ENCODE results near the gene PDS5A. TPM values are rescaled to one million over a fixed set of nuclear protein-coding genes. Genes with fewer than 3 reads are reported as not detected.
"Not testable (repeated sequence)": the region's sequence is repeated elsewhere in the genome, so short reads cannot be mapped to it uniquely, and the experiment has no call there.

PDS5A gene
- total and polyA plus RNA-seq, 2 donors (not counting 3 experiments of a cell fraction or from before 2014, with no cell fraction given) = 17.5 to 80.8 TPM

- intact Hi-C loops (cut with micrococcal nuclease) (no loop called here), dilution Hi-C loops (cut with MboI; ENCODE audit: extremely low pct_ligation_motif_present, low sequenced_read_pairs) (no loop called here)
- no peaks in the 10 kb centered on the region for H4K20me1 ChIP-seq (replicated peaks; ENCODE audit: control insufficient read depth, extremely low read depth, insufficient read depth, low read length)
- H3K27ac ChIP-seq (ENCODE audit: insufficient read depth, low read depth, low read length) = no peak overlapping the region
- ChIA-PET POLR2A (no interaction called here), CTCF (no interaction called here)
- FAIRE-seq (no peak), DNase-seq (ENCODE audit: low read depth, low spot score) (no peak)
- no peaks in the 10 kb centered on the region for H3K27me3 ChIP-seq (ENCODE audit: control insufficient read depth in 2 of 2, insufficient read depth in 2 of 2, low read length in 2 of 2)
- no peak for TF ChIP-seq CTCF (IDR thresholded peaks at IDR 0.05; ENCODE audit: extremely low read depth in 1 of 2, insufficient read depth in 1 of 2, low read depth in 1 of 2, low read length in 2 of 2)
- TF ChIP-seq JUN (IDR thresholded peaks at IDR 0.05; ENCODE audit: borderline replicate concordance, insufficient read depth, insufficient read length, low read depth) = no peak
- TF ChIP-seq POLR2A (IDR thresholded peaks at IDR 0.05; ENCODE audit: low read depth, low read length) = no peak
- no peak for TF ChIP-seq FOS (IDR thresholded peaks at IDR 0.05; ENCODE audit: borderline replicate concordance, insufficient read depth, low read length)
- no peak for TF ChIP-seq GATA2 (IDR thresholded peaks at IDR 0.05; ENCODE audit: insufficient read depth, insufficient read length, low read depth, low read length)
- TF ChIP-seq POLR2AphosphoS5 (IDR thresholded peaks at IDR 0.05; ENCODE audit: insufficient read depth, low read depth, low read length) = no peak
- TF ChIP-seq MYC (IDR thresholded peaks at IDR 0.05; ENCODE audit: low read depth, low read length) = no peak
- no peak for TF ChIP-seq EZH2 (IDR thresholded peaks at IDR 0.05; ENCODE audit: borderline replicate concordance, low read depth, low read length, severe bottlenecking)
- TF ChIP-seq MAX (IDR thresholded peaks at IDR 0.05; ENCODE audit: insufficient read depth, insufficient read length) = no peak
- no peaks in the 10 kb centered on the region for H3K9me1 ChIP-seq (replicated peaks; ENCODE audit: control insufficient read depth, extremely low read depth, insufficient read depth, low read length)
- H3K9ac ChIP-seq (replicated peaks; ENCODE audit: extremely low read depth, insufficient read depth, low read length) = no peak overlapping the region
- H3K79me2 ChIP-seq (ENCODE audit: control insufficient read depth, insufficient read depth, low read length) = no peaks in the 10 kb centered on the region
- no TSS peak for BruUV-seq (replicated peaks)
- H3K4me2 ChIP-seq (ENCODE audit: insufficient read depth, low read length) = no peak overlapping the region
- no peak overlapping the region for H3K4me3 ChIP-seq (replicated peaks in 1 of 3; ENCODE audit: insufficient read depth in 1 of 3, low read depth in 1 of 3, low read length in 3 of 3)
- no peaks in the 10 kb centered on the region for H3K36me3 ChIP-seq (ENCODE audit: control insufficient read depth in 2 of 2, extremely low read depth in 1 of 2, insufficient read depth in 2 of 2, low read length in 2 of 2)
- H3K9me3 ChIP-seq (replicated peaks; ENCODE audit: control insufficient read depth, insufficient read depth, low read length) = no peaks in the 10 kb centered on the region
- H3K4me1 ChIP-seq (ENCODE audit: control insufficient read depth, extremely low read depth, insufficient read depth, low read length) = no peaks in the 10 kb centered on the region
- no peak overlapping the region for H2AFZ ChIP-seq (ENCODE audit: low read depth, low read length)
Observed at GRCh38 chr4:39802005-39802404, 175.7 kb downstream of the PDS5A start.

- H3K9ac ChIP-seq (replicated peaks; ENCODE audit: extremely low read depth, insufficient read depth, low read length); BruUV-seq (replicated peaks); DNase-seq (ENCODE audit: low read depth, low spot score); dilution Hi-C loops (cut with MboI; ENCODE audit: extremely low pct_ligation_motif_present, low sequenced_read_pairs); H3K27me3 ChIP-seq (ENCODE audit: control insufficient read depth in 2 of 2, insufficient read depth in 2 of 2, low read length in 2 of 2); H4K20me1 ChIP-seq (replicated peaks; ENCODE audit: control insufficient read depth, extremely low read depth, insufficient read depth, low read length); H3K9me1 ChIP-seq (replicated peaks; ENCODE audit: control insufficient read depth, extremely low read depth, insufficient read depth, low read length); H3K79me2 ChIP-seq (ENCODE audit: control insufficient read depth, insufficient read depth, low read length); H3K27ac ChIP-seq (ENCODE audit: insufficient read depth, low read depth, low read length); CTCF ChIA-PET; H3K36me3 ChIP-seq (ENCODE audit: control insufficient read depth in 2 of 2, extremely low read depth in 1 of 2, insufficient read depth in 2 of 2, low read length in 2 of 2); H3K9me3 ChIP-seq (replicated peaks; ENCODE audit: control insufficient read depth, insufficient read depth, low read length); H3K4me3 ChIP-seq (replicated peaks in 1 of 3; ENCODE audit: insufficient read depth in 1 of 3, low read depth in 1 of 3, low read length in 3 of 3); H3K4me1 ChIP-seq (ENCODE audit: control insufficient read depth, extremely low read depth, insufficient read depth, low read length); POLR2A ChIA-PET; H3K4me2 ChIP-seq (ENCODE audit: insufficient read depth, low read length); H2AFZ ChIP-seq (ENCODE audit: low read depth, low read length); FAIRE-seq; intact Hi-C loops (cut with micrococcal nuclease): not testable (repeated sequence)
Observed at GRCh38 chr4:39792976-39793375, 184.7 kb downstream of the PDS5A start.
